ENCODE data around the gene MCOLN2. TPM values are rescaled to one million over a fixed set of nuclear protein-coding genes. Genes with fewer than 3 reads are reported as not detected.
A peak's percentile ranks its signal among the peaks of the same experiment; 100 is the strongest.

The MCOLN2 gene
- total RNA-seq, 1 experiment from 2014 or later, result 3.8 TPM

DNA sequence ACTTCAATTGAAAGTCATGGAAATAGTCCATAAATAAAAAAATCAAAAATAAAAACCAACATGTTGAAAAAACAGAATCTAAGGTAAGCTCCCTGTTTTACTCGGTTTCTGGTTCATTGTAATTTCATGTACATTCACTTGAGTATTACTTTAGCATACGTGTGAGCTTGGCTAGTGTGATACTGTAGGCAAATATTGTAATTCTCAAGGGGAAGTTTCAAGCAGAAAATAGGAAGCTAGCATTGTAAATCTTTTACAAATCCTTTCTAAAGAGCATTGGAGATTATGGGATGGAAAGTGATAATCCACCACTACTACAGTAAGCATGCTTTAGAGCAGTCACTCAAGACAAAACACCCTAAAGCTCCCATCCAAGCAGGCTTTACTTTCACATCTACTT, 100.6 kb downstream of the MCOLN2 start:
- TF ChIP-seq NFYB (CRISPR knock-in tag; conservative IDR thresholded peaks at IDR 0.05; ENCODE audit: low read depth) (no peak), FOXP4 (CRISPR knock-in tag; IDR thresholded peaks at IDR 0.05) (no peak), RORB (CRISPR knock-in tag; IDR thresholded peaks at IDR 0.05) (no peak), HMGA2 (CRISPR knock-in tag; IDR thresholded peaks at IDR 0.05) (no peak), CBFB (CRISPR knock-in tag; IDR thresholded peaks at IDR 0.05; ENCODE audit: low read depth) (no peak), ELF4 (CRISPR knock-in tag; IDR thresholded peaks at IDR 0.05; ENCODE audit: low read depth) (no peak)
- H3K27ac Mint-ChIP-seq, result no peak overlapping the region

DNA sequence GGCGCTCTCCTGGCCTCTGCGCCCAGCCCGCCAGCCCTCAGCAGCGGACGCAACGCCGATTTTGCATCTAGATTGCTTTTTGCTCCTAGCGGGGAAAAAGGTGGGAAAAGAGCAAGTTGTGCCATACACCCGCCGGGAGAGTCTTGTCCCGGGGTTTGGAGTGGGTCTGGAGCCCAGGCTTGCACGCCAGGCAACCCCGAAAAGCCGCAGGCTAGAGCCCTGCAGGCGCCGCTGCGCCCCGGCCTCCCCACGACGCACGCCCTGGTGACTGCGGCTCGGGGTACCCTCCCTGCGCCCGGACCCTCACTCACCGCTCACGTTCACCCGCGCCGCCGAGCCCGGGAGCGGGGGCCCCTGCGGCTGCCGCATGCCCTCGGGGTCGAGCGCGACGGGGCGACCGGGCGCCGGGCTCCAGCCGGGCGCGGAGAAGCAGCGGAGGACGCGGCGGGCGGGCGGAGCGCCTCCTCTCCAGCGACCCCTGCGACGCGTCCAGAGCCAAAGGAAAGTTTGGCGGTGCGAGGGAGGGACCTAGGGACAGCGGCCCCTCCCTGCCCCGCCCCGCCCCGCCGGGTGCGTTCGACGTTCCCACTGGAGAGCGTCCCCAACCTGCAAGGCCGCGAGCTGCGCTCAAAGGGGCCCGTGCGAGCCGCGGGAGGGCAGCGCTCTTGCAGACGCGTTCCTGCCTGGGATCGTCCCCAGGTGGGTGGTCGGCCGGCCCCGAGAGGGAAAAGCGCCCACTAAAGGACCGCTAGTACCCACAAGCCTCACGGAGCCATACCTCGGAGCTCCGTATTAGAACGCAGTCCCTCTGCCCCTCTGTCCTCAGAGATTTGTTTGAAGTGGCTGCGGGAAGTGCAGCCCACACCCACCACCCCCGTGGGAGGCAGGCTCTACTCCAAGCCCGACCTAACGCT, 104.0 kb downstream of the MCOLN2 start, which contains the start of gene LPAR3:
Gene LPAR3 (minus strand): TSS at position 502 of the 914 bp plus-strand sequence. CDS start 27,086 bp downstream, outside the sequence.
- Mint-ChIP-seq H3K27me3 (ENCODE audit: low read depth) (peaks cover 21% of the 10 kb centered on the region), H3K9me3 (no peaks in the 10 kb centered on the region), H3K4me3 (peak within 1 kb of the TSS; percentile 84), H3K36me3 (peaks cover 7% of the 10 kb centered on the region; the same call in 1 of the 2 replicates), H3K4me1 (peaks cover 60% of the 10 kb centered on the region), H3K27ac (peak within 1 kb of the TSS; percentile 63)
- TF ChIP-seq SP1 (CRISPR knock-in tag; conservative IDR thresholded peaks at IDR 0.05) (peak; percentile 58), HMGXB4 (CRISPR knock-in tag; IDR thresholded peaks at IDR 0.05) (peak; percentile 61; the same call in 1 of the 2 replicates), CBFB (CRISPR knock-in tag; IDR thresholded peaks at IDR 0.05; ENCODE audit: low read depth) (no peak), KAT7 (CRISPR knock-in tag; IDR thresholded peaks at IDR 0.05; ENCODE audit: borderline replicate concordance) (peak; percentile 65; the same call in 1 of the 2 replicates), TEAD1 (CRISPR knock-in tag; IDR thresholded peaks at IDR 0.05) (no peak), ZNF671 (CRISPR knock-in tag; IDR thresholded peaks at IDR 0.05) (no peak), SMAD4 (CRISPR knock-in tag; IDR thresholded peaks at IDR 0.05) (0 out of 2 replicates have a peak, but pooled peaks have one; percentile 13), NR1H2 (CRISPR knock-in tag; IDR thresholded peaks at IDR 0.05) (no peak), ZNF423 (CRISPR knock-in tag; IDR thresholded peaks at IDR 0.05) (0 out of 2 replicates have a peak, but pooled peaks have one; percentile 14), NFYB (CRISPR knock-in tag; conservative IDR thresholded peaks at IDR 0.05; ENCODE audit: low read depth) (0 out of 2 replicates have a peak, but pooled peaks have one; percentile 9), FOXP1 (CRISPR knock-in tag; IDR thresholded peaks at IDR 0.05; ENCODE audit: borderline replicate concordance) (peak; percentile 71; the same call in 1 of the 2 replicates), RORB (CRISPR knock-in tag; IDR thresholded peaks at IDR 0.05) (no peak), RELA (CRISPR knock-in tag; IDR thresholded peaks at IDR 0.05; ENCODE audit: borderline replicate concordance) (peak; percentile 38; the same call in 1 of the 2 replicates), ZNF396 (CRISPR knock-in tag; IDR thresholded peaks at IDR 0.05; ENCODE audit: borderline replicate concordance) (no peak), GTF2I (CRISPR knock-in tag; conservative IDR thresholded peaks at IDR 0.05) (no peak)
- TF ChIP-seq, protein P1, sequence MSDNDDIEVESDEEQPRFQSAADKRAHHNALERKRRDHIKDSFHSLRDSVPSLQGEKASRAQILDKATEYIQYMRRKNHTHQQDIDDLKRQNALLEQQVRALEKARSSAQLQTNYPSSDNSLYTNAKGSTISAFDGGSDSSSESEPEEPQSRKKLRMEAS (CRISPR knock-in tag; IDR thresholded peaks at IDR 0.05), result peak; percentile 87
- TF ChIP-seq, protein P2, sequence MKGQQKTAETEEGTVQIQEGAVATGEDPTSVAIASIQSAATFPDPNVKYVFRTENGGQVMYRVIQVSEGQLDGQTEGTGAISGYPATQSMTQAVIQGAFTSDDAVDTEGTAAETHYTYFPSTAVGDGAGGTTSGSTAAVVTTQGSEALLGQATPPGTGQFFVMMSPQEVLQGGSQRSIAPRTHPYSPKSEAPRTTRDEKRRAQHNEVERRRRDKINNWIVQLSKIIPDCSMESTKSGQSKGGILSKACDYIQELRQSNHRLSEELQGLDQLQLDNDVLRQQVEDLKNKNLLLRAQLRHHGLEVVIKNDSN (CRISPR knock-in tag; IDR thresholded peaks at IDR 0.05), result 0 out of 2 replicates have a peak, but pooled peaks have one; percentile 2
- TF ChIP-seq, protein P3, sequence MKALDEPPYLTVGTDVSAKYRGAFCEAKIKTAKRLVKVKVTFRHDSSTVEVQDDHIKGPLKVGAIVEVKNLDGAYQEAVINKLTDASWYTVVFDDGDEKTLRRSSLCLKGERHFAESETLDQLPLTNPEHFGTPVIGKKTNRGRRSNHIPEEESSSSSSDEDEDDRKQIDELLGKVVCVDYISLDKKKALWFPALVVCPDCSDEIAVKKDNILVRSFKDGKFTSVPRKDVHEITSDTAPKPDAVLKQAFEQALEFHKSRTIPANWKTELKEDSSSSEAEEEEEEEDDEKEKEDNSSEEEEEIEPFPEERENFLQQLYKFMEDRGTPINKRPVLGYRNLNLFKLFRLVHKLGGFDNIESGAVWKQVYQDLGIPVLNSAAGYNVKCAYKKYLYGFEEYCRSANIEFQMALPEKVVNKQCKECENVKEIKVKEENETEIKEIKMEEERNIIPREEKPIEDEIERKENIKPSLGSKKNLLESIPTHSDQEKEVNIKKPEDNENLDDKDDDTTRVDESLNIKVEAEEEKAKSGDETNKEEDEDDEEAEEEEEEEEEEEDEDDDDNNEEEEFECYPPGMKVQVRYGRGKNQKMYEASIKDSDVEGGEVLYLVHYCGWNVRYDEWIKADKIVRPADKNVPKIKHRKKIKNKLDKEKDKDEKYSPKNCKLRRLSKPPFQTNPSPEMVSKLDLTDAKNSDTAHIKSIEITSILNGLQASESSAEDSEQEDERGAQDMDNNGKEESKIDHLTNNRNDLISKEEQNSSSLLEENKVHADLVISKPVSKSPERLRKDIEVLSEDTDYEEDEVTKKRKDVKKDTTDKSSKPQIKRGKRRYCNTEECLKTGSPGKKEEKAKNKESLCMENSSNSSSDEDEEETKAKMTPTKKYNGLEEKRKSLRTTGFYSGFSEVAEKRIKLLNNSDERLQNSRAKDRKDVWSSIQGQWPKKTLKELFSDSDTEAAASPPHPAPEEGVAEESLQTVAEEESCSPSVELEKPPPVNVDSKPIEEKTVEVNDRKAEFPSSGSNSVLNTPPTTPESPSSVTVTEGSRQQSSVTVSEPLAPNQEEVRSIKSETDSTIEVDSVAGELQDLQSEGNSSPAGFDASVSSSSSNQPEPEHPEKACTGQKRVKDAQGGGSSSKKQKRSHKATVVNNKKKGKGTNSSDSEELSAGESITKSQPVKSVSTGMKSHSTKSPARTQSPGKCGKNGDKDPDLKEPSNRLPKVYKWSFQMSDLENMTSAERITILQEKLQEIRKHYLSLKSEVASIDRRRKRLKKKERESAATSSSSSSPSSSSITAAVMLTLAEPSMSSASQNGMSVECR (CRISPR knock-in tag; IDR thresholded peaks at IDR 0.05; ENCODE audit: borderline replicate concordance), result peak; percentile 36; the same call in 1 of the 2 replicates
- ChIA-PET POLR2A (interaction anchor here (0.6 to 1.3 kb wide), 3 partner anchors 20 to 113 kb away, joined by 3 to 7 read pairs (median 4); no protein-coding TSS in a partner anchor), CTCF (interaction anchor here (0.8 to 2.7 kb wide), 3 partner anchors 52 to 169 kb away, joined by 3 to 18 read pairs (median 13); no protein-coding TSS in a partner anchor)
- peak; percentile 82 for ATAC-seq
- DNase-seq (ENCODE audit: low spot score), result peak; percentile 82

More for the DNA sequence above, 100.6 kb downstream of the MCOLN2 start:
- ChIA-PET POLR2A (no interaction called here), CTCF (no interaction called here)
- Mint-ChIP-seq H3K9me3 (peaks cover 10% of the 10 kb centered on the region), H3K4me3 (no peak overlapping the region), H3K36me3 (peaks cover 3% of the 10 kb centered on the region), H3K4me1 (peaks cover 38% of the 10 kb centered on the region), H3K27me3 (ENCODE audit: low read depth) (peaks cover 21% of the 10 kb centered on the region)
- ATAC-seq, result no peak
- no peak for DNase-seq (ENCODE audit: low spot score)
